ENCODE measurements around the gene ABHD2. TPM values are rescaled to one million over a fixed set of nuclear protein-coding genes. Genes with fewer than 3 reads are reported as not detected.
"Not testable (repeated sequence)": the region's sequence is repeated elsewhere in the genome, so short reads cannot be mapped to it uniquely, and the experiment has no call there.

ABHD2 gene
- polyA plus RNA-seq (2013, experiment 1 of 2; ENCODE audit: insufficient read length): 22.1 TPM
- polyA plus RNA-seq (2013, experiment 2 of 2; ENCODE audit: insufficient read length): 22.2 TPM

GRCh38 chr15:89087830-89088604, at the start of gene ABHD2:
TSS of gene ABHD2 (plus strand) at chr15:89088456. CDS start at chr15:89116328, 27,872 bp downstream.
- peak; percentile 100 for DNase-seq

- DNase-seq: no peak
These were observed 49.1 kb upstream of the ABHD2 start for GRCh38 chr15:89039142-89039541.

- DNase-seq: no peak
These were observed 46.7 kb upstream of the ABHD2 start for GRCh38 chr15:89041507-89041906.

GRCh38 chr15:89042387-89042786, 45.9 kb upstream of the ABHD2 start:
- no peak for DNase-seq

GRCh38 chr15:89043031-89044002, 44.9 kb upstream of the ABHD2 start:
- DNase-seq: no peak

- DNase-seq: not testable (repeated sequence)
These were observed 39.1 kb upstream of the ABHD2 start for GRCh38 chr15:89049016-89049666.

- peak; percentile 98 for DNase-seq
These were observed 36.4 kb upstream of the ABHD2 start for GRCh38 chr15:89051875-89052274.

- peak; percentile 99 for DNase-seq
These were observed 35.8 kb upstream of the ABHD2 start for GRCh38 chr15:89052474-89052873.

- DNase-seq: no peak
These were observed 33.4 kb upstream of the ABHD2 start for GRCh38 chr15:89054873-89055272.

GRCh38 chr15:89057506-89058133, 30.6 kb upstream of the ABHD2 start:
- DNase-seq: peak; percentile 80

GRCh38 chr15:89058376-89058775, 29.9 kb upstream of the ABHD2 start:
- DNase-seq: no peak

- DNase-seq: no peak
These were observed 29.3 kb upstream of the ABHD2 start for GRCh38 chr15:89058876-89059405.

GRCh38 chr15:89066280-89066679, 22.0 kb upstream of the ABHD2 start:
- DNase-seq: no peak

- DNase-seq: no peak
These were observed 20.5 kb upstream of the ABHD2 start for GRCh38 chr15:89067751-89068150.

GRCh38 chr15:89068325-89068784, 19.9 kb upstream of the ABHD2 start:
- DNase-seq: peak; percentile 93

- DNase-seq: no peak
These were observed 17.8 kb upstream of the ABHD2 start for GRCh38 chr15:89070197-89071124.

GRCh38 chr15:89071471-89071870, 16.8 kb upstream of the ABHD2 start:
- no peak for DNase-seq

- DNase-seq: no peak
These were observed 15.9 kb upstream of the ABHD2 start for GRCh38 chr15:89072277-89072869.

- no peak for DNase-seq
These were observed 13.7 kb upstream of the ABHD2 start for GRCh38 chr15:89074402-89075012.
